ENCODE data around the gene IFI27L2. TPM values are rescaled to one million over a fixed set of nuclear protein-coding genes. Genes with fewer than 3 reads are reported as not detected.

IFI27L2 gene
- total RNA-seq, 2 experiments from 2014 or later, result 52.6 to 102 TPM

GRCh38 chr14:94132285-94132887, 3.0 kb upstream of the IFI27L2 start:
- intact Hi-C loops (cut with micrococcal nuclease; ENCODE audit: unreplicated experiment), result loop anchor here (5.0 to 10.0 kb wide), 2 partner anchors 198 to 355 kb away; no protein-coding TSS in a partner anchor
- Histone ChIP-seq H3K79me2 (ENCODE audit: insufficient read depth, low read depth, low read length) (no peaks in the 10 kb centered on the region), H3K4me2 (ENCODE audit: low read length) (no peak overlapping the region), H3K9me2 (ENCODE audit: insufficient read depth, low read length) (no peaks in the 10 kb centered on the region), H3K4me3 (ENCODE audit: low read depth, low read length, poor library complexity, severe bottlenecking) (no peak overlapping the region), H2AFZ (ENCODE audit: low read length) (no peak overlapping the region), H3K36me3 (ENCODE audit: insufficient read depth, low read length) (no peaks in the 10 kb centered on the region), H3K9me3 (ENCODE audit: low read length) (peaks cover 7% of the 10 kb centered on the region; the same call in 1 of the 2 replicates), H3K27ac (ENCODE audit: low read depth, low read length, poor library complexity, severe bottlenecking) (no peak overlapping the region), H3K4me1 (ENCODE audit: insufficient read depth, low read length, poor library complexity, severe bottlenecking) (peaks cover 14% of the 10 kb centered on the region), H4K20me1 (ENCODE audit: insufficient read depth, low read length) (no peaks in the 10 kb centered on the region)
- DNase-seq (ENCODE audit: low spot score), result peak; percentile 79
- TF ChIP-seq EZH2phosphoT487 (IDR thresholded peaks at IDR 0.05; ENCODE audit: borderline replicate concordance, low read depth, low read length) (no peak), CTCF (conservative IDR thresholded peaks at IDR 0.05; ENCODE audit: low read length) (peak; percentile 98)
- ChIA-PET POLR2A (interaction anchor here (1.0 to 2.0 kb wide), 3 partner anchors 34 to 97 kb away, joined by 3 to 5 read pairs (median 5); partner anchors contain the start of genes DDX24 and IFI27L1), CTCF (ENCODE audit: unreplicated experiment) (interaction anchor here (0.5 to 1.6 kb wide), 7 partner anchors 9 to 96 kb away, joined by 3 to 6 read pairs (median 4); partner anchors contain the start of genes DDX24 and IFI27L1)
- BruUV-seq (replicated peaks), result no TSS peak

- Histone ChIP-seq H3K9me2 (ENCODE audit: insufficient read depth, low read length) (no peaks in the 10 kb centered on the region), H3K4me3 (ENCODE audit: low read depth, low read length, poor library complexity, severe bottlenecking) (peak overlapping the region; percentile 71), H3K27ac (ENCODE audit: low read depth, low read length, poor library complexity, severe bottlenecking) (no peak overlapping the region), H3K4me2 (ENCODE audit: low read length) (peak overlapping the region; percentile 97), H3K4me1 (ENCODE audit: insufficient read depth, low read length, poor library complexity, severe bottlenecking) (peaks cover 14% of the 10 kb centered on the region), H4K20me1 (ENCODE audit: insufficient read depth, low read length) (no peaks in the 10 kb centered on the region), H3K79me2 (ENCODE audit: insufficient read depth, low read depth, low read length) (no peaks in the 10 kb centered on the region), H2AFZ (ENCODE audit: low read length) (peak overlapping the region; percentile 100), H3K9me3 (ENCODE audit: low read length) (no peaks in the 10 kb centered on the region), H3K36me3 (ENCODE audit: insufficient read depth, low read length) (no peaks in the 10 kb centered on the region)
- intact Hi-C loops (cut with micrococcal nuclease; ENCODE audit: unreplicated experiment), result loop anchor here (5.0 to 10.0 kb wide), 3 partner anchors 48 to 357 kb away; partner anchors contain the start of genes DDX24 and IFI27L1
- CTCF ChIA-PET (ENCODE audit: unreplicated experiment), result interaction anchor here (0.6 kb wide), 1 partner anchor 27 kb away, joined by 3 read pairs; no protein-coding TSS in a partner anchor
- no TSS peak for BruUV-seq (replicated peaks)
- TF ChIP-seq CTCF (conservative IDR thresholded peaks at IDR 0.05; ENCODE audit: low read length) (peak; percentile 18; the same call in 1 of the 2 replicates), EZH2phosphoT487 (IDR thresholded peaks at IDR 0.05; ENCODE audit: borderline replicate concordance, low read depth, low read length) (no peak)
- POLR2A ChIA-PET, result interaction anchor here (0.9 to 1.9 kb wide), 3 partner anchors 13 to 49 kb away, joined by 3 to 5 read pairs (median 4); partner anchors contain the start of genes DDX24 and IFI27L1
- DNase-seq (ENCODE audit: low spot score), result peak; percentile 40
Observed at GRCh38 chr14:94129758-94130414, 482 bp upstream of the IFI27L2 start.
